A673 (cell line): Measurements from ENCODE around the gene CUTC. TPM values are rescaled to one million over a fixed set of nuclear protein-coding genes. Genes with fewer than 3 reads are reported as not detected.

Experiments
- BruUV-seq: library from RNA; stranded (reverse); fragments of 400-500 nt; replicated peaks from 2 replicates; lab custom pipeline; 2021; lab: Mats Ljungman, UMichigan
- CTCF ChIA-PET: fragments of 300-600 bp; sonication (Branson Sonifier 250); formaldehyde crosslinking; loops from one replicate; lab custom pipeline; 2022; ENCODE audit warnings: antibody characterized with exemption; lab: Charles Lee
- POLR2A ChIA-PET: fragments of 300-600 bp; sonication (Branson Sonifier 250); formaldehyde crosslinking; loops from one replicate; lab custom pipeline; 2022; ENCODE audit warnings: antibody characterized with exemption; ENCODE audit not compliant: low non-redundant PET; lab: Charles Lee
- DNase-seq: peaks from one replicate; pipeline ENCODE4 v3.0.0-alpha.2; 2015; ENCODE audit warnings: low spot score
- H3K27ac ChIP-seq: fragments of 200-600 bp; sonication (generic); 2 replicates; pipeline ENCODE4 v1.5.1; 2016; ENCODE audit warnings: mixed run types, low read depth, mild to moderate bottlenecking, mixed read lengths, antibody characterized with exemption, low read length; ENCODE audit not compliant: poor library complexity, severe bottlenecking
- H3K27me3 ChIP-seq: fragments of 200-600 bp; sonication (generic); replicated peaks from 2 replicates; pipeline ENCODE4 v1.6.1; 2017; ENCODE audit warnings: mixed run types, low read depth, mild to moderate bottlenecking, mixed read lengths, antibody characterized with exemption, low read length; ENCODE audit not compliant: insufficient read depth, poor library complexity
- H3K36me3 ChIP-seq: fragments of 200-600 bp; sonication (generic); 2 replicates; pipeline ENCODE4 v1.6.1; 2016; ENCODE audit warnings: mixed run types, mild to moderate bottlenecking, mixed read lengths, antibody characterized with exemption, low read length; ENCODE audit not compliant: insufficient read depth, poor library complexity, severe bottlenecking
- H3K4me1 ChIP-seq: fragments of 200-600 bp; sonication (generic); 2 replicates; pipeline ENCODE4 v1.6.1; 2017; ENCODE audit warnings: mixed run types, mild to moderate bottlenecking, mixed read lengths, antibody characterized with exemption, low read length; ENCODE audit not compliant: insufficient read depth, poor library complexity, severe bottlenecking
- H3K4me3 ChIP-seq: fragments of 200-600 bp; sonication (generic); 2 replicates; pipeline ENCODE4 v1.5.1; 2016; ENCODE audit warnings: low read depth, mixed run types, mild to moderate bottlenecking, mixed read lengths, low read length; ENCODE audit not compliant: poor library complexity, severe bottlenecking
- H3K9me3 ChIP-seq: fragments of 200-600 bp; sonication (generic); 2 replicates; pipeline ENCODE4 v1.6.1; 2016; ENCODE audit warnings: mixed run types, low read depth, mild to moderate bottlenecking, mixed read lengths, antibody characterized with exemption, low read length; ENCODE audit not compliant: poor library complexity, severe bottlenecking
- CTCF ChIP-seq: fragments of 300-800, 200-600 bp; sonication (generic); conservative IDR thresholded peaks from 2 replicates; pipeline ENCODE4 v1.5.1; 2017; ENCODE audit warnings: low read depth, mild to moderate bottlenecking, antibody characterized with exemption, low read length, moderate library complexity, mixed read lengths
- EZH2 ChIP-seq: fragments of 200-600 bp; sonication (generic); IDR thresholded peaks from 2 replicates; pipeline ENCODE4 v1.6.1; 2017; ENCODE audit warnings: borderline replicate concordance, low read depth, mild to moderate bottlenecking, mixed read lengths, antibody characterized with exemption, low read length; ENCODE audit not compliant: poor library complexity, severe bottlenecking
- intact Hi-C: fragments of 100-400 bp; cut with micrococcal nuclease; formaldehyde crosslinking; loops from one replicate; pipeline ENCODE4 v1.10.0; 2022; ENCODE audit not compliant: unreplicated experiment
- total RNA-seq: library from RNA; stranded (reverse); gene quantifications from 2 replicates; pipeline ENCODE4 v1.2.3, GENCODE V29; 2021

Gene CUTC
- total RNA-seq, 1 experiment from 2014 or later = 19.2 TPM

DNA sequence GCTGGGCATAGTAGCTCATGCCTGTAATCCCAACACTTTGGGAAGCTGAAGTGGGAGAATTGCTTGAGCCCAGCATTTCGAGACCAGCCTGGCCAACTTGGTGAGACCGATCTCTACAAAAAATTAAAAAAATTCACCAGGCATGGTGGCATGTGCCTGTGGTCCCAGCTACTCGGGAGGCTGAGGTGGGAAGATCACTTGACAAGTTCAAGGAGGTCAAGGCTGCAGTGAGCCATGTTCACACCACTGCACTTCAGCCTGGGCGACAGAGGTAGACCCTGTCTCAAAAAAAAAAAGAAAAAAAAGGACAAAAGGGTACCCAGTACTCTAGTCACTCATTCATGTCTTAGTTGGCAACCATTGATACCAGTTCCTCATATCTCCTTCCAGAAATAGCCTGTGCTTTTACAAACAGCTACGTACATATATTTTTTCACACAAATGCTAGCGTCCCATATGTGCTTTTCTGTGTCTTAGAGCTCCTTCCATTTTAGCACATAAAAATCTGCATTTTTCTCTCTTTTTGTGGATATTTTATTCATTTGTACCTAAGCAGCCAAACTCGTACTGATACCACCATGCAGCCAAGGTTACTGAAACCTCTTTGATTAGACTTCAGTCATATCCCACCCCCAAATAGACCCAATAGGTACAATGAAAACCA is 55.9 kb downstream of the CUTC start:
- Histone ChIP-seq H3K27me3 (no peaks in the 10 kb centered on the region), H3K4me3 (no peak overlapping the region), H3K36me3 (no peaks in the 10 kb centered on the region), H3K4me1 (no peaks in the 10 kb centered on the region), H3K27ac (no peak overlapping the region), H3K9me3 (no peaks in the 10 kb centered on the region)
- BruUV-seq = no TSS peak
- no peak for DNase-seq
- POLR2A ChIA-PET = no interaction called here
- CTCF ChIA-PET = no interaction called here
- intact Hi-C loops = no loop called here
- TF ChIP-seq CTCF = no peak
- no peak for TF ChIP-seq EZH2

DNA sequence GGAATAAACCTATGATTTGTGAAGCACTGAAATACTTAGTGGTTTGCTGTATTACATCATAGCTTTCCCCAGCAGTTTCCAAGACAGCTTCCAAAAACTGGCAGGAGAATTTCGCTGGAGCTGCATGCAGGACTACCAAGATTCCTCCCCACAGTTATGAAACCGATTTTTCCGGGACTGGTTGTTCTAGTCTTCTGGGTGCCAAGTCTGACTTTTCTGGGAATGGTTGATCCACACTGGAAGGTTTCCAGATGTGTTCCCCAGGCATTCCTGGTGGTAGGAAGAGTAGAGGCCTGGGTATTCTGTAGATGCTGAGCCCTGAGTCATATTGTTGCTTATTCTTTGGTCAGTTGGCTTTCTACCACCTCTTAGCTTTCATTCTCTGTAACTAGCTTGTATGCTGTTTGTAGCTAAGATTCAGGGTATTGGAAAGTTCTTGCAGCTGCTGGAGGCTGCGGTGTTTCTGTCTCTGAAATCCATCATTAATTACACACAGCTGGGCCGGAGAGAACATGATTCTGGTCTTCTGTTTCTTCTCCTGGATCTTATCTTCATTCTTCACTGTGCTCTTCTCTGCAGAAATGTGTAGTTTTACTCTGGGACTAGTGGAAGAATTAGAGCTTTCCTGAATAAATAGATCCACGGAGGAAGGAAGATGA is 56.7 kb downstream of the CUTC start:
- POLR2A ChIA-PET = no interaction called here
- H3K9me3 ChIP-seq = no peaks in the 10 kb centered on the region
- H3K27me3 ChIP-seq = no peaks in the 10 kb centered on the region
- no peak for DNase-seq
- H3K36me3 ChIP-seq = no peaks in the 10 kb centered on the region
- H3K27ac ChIP-seq = no peak overlapping the region
- CTCF ChIA-PET = no interaction called here
- H3K4me3 ChIP-seq = no peak overlapping the region
- no TSS peak for BruUV-seq
- intact Hi-C loops = no loop called here
- no peaks in the 10 kb centered on the region for H3K4me1 ChIP-seq
- TF ChIP-seq CTCF (no peak), EZH2 (no peak)

DNA sequence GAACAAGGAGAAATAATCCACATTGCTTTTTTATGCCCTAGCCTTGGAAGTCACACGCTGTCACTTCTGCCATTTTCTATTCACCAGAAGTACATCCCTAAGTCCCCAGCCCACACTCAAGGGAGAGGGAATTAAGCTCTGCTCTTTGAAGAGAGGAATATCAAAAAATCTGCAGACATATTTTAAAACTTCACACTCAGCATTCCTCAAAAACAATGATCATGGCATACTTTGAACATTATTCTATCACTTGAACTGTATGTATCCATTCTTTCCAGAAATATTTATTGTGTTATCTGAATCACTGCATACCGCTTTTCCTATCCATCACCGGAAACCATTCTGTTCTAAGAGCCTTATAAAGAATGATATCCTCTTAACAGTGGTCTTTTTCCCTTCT is 59.8 kb downstream of the CUTC start:
- Histone ChIP-seq H3K36me3 (no peaks in the 10 kb centered on the region), H3K27me3 (no peaks in the 10 kb centered on the region), H3K9me3 (no peaks in the 10 kb centered on the region), H3K4me3 (no peak overlapping the region), H3K27ac (no peak overlapping the region), H3K4me1 (no peaks in the 10 kb centered on the region)
- intact Hi-C loops = no loop called here
- no peak for DNase-seq
- POLR2A ChIA-PET = no interaction called here
- CTCF ChIA-PET = no interaction called here
- BruUV-seq = no TSS peak
- TF ChIP-seq CTCF (no peak), EZH2 (no peak)
